Stimulated activated naive CD8-positive, alpha-beta T cell treated with anti-CD3 and anti-CD28 coated beads, Interleukin-15, amount 100 ng/mL, for 72 hours (primary cell): ENCODE results near the gene BGLAP.

Source experiments
- ATAC-seq: fragments of 150-1000 bp; cut with Tn5 transposase; 2 replicates; pipeline ENCODE4 v1.10.0; 2021; ENCODE audit warnings: mild to moderate bottlenecking, moderate library complexity
- DNase-seq, 2 donors: peaks; one replicate each; pipeline ENCODE4 v3.0.0; 2021 to 2022
- H3K27ac Mint-ChIP-seq, 2 donors: one replicate each; pipeline ENCODE4 v1.8.0; 2022; ENCODE audit warnings: mild to moderate bottlenecking in 2 of 2, mixed read lengths in 2 of 2, moderate library complexity in 2 of 2
- H3K27me3 Mint-ChIP-seq: one replicate; pipeline ENCODE4 v1.8.0; 2022; ENCODE audit warnings: mixed read lengths
- H3K4me1 Mint-ChIP-seq: one replicate; pipeline ENCODE4 v1.8.0; 2022; ENCODE audit warnings: mild to moderate bottlenecking, mixed read lengths
- H3K4me3 Mint-ChIP-seq, 2 donors: one replicate each; pipeline ENCODE4 v1.8.0; 2022; ENCODE audit warnings: mild to moderate bottlenecking in 2 of 2, mixed read lengths in 2 of 2, moderate library complexity in 1 of 2
- H3K9me3 Mint-ChIP-seq, 2 donors: one replicate each; pipeline ENCODE4 v1.8.0; 2022; ENCODE audit warnings: mixed read lengths in 2 of 2

Gene BGLAP

GRCh38 chr1:156262461-156263287, 20.7 kb downstream of the BGLAP start:
- Mint-ChIP-seq H3K4me3 (no peak overlapping the region), H3K27ac (peak overlapping the region; percentile 40 to 57), H3K4me1 (peaks cover 5% of the 10 kb centered on the region), H3K9me3 (no peaks in the 10 kb centered on the region), H3K27me3 (no peaks in the 10 kb centered on the region)
- ATAC-seq: peak; percentile 57
- DNase-seq: no peak

- Mint-ChIP-seq H3K27ac (peak overlapping the region in 1 of 2 donors; percentile 57), H3K4me1 (peaks cover 5% of the 10 kb centered on the region), H3K9me3 (no peaks in the 10 kb centered on the region), H3K4me3 (no peak overlapping the region), H3K27me3 (no peaks in the 10 kb centered on the region)
- ATAC-seq (no peak), DNase-seq (no peak)
These were observed 21.3 kb downstream of the BGLAP start for GRCh38 chr1:156263288-156263655.

GRCh38 chr1:156266051-156266450, 24.1 kb downstream of the BGLAP start:
- DNase-seq (no peak), ATAC-seq (no peak)
- Mint-ChIP-seq H3K27ac (no peak overlapping the region), H3K9me3 (no peaks in the 10 kb centered on the region), H3K4me1 (no peaks in the 10 kb centered on the region), H3K4me3 (no peak overlapping the region), H3K27me3 (no peaks in the 10 kb centered on the region)

GRCh38 chr1:156268336-156268735, 26.4 kb downstream of the BGLAP start:
- no peak for DNase-seq
- ATAC-seq: no peak
- Mint-ChIP-seq H3K27ac (no peak overlapping the region), H3K27me3 (no peaks in the 10 kb centered on the region), H3K4me1 (no peaks in the 10 kb centered on the region), H3K4me3 (no peak overlapping the region), H3K9me3 (no peaks in the 10 kb centered on the region)

GRCh38 chr1:156270314-156270713, 28.3 kb downstream of the BGLAP start:
- Mint-ChIP-seq H3K9me3 (no peaks in the 10 kb centered on the region), H3K27ac (peak overlapping the region in 1 of 2 donors; percentile 49), H3K27me3 (no peaks in the 10 kb centered on the region), H3K4me3 (no peak overlapping the region), H3K4me1 (no peaks in the 10 kb centered on the region)
- ATAC-seq (no peak), DNase-seq (no peak)

GRCh38 chr1:156276532-156276931, 34.5 kb downstream of the BGLAP start:
- ATAC-seq (no peak), DNase-seq (no peak)
- Mint-ChIP-seq H3K27ac (no peak overlapping the region), H3K4me3 (no peak overlapping the region), H3K9me3 (no peaks in the 10 kb centered on the region), H3K27me3 (no peaks in the 10 kb centered on the region), H3K4me1 (peaks cover 26% of the 10 kb centered on the region)

GRCh38 chr1:156276966-156277381, 35.0 kb downstream of the BGLAP start:
- Mint-ChIP-seq H3K4me3 (no peak overlapping the region), H3K9me3 (no peaks in the 10 kb centered on the region), H3K27me3 (no peaks in the 10 kb centered on the region), H3K27ac (no peak overlapping the region), H3K4me1 (peaks cover 29% of the 10 kb centered on the region)
- DNase-seq (no peak), ATAC-seq (no peak)

GRCh38 chr1:156279837-156280236, 37.9 kb downstream of the BGLAP start:
- peak overlapping the region in 1 of 2 donors; percentile 67 for H3K27ac Mint-ChIP-seq
- no peaks in the 10 kb centered on the region for H3K27me3 Mint-ChIP-seq
- H3K4me1 Mint-ChIP-seq: peaks cover 44% of the 10 kb centered on the region
- no peaks in the 10 kb centered on the region for H3K9me3 Mint-ChIP-seq
- no peak overlapping the region for H3K4me3 Mint-ChIP-seq
- ATAC-seq: no peak
- DNase-seq: no peak

- no peaks in the 10 kb centered on the region for H3K9me3 Mint-ChIP-seq
- H3K27ac Mint-ChIP-seq: peak overlapping the region; percentile 98
- peak overlapping the region; percentile 90 to 96 for H3K4me3 Mint-ChIP-seq
- ATAC-seq (peak; percentile 74), DNase-seq (peak; percentile 37 to 63)
- peaks cover 48% of the 10 kb centered on the region for H3K4me1 Mint-ChIP-seq
- H3K27me3 Mint-ChIP-seq: no peaks in the 10 kb centered on the region
These were observed 39.3 kb downstream of the BGLAP start for GRCh38 chr1:156281281-156281680.

GRCh38 chr1:156281693-156282478, 39.9 kb downstream of the BGLAP start:
- DNase-seq (peak in 1 of 2 donors; percentile 23), ATAC-seq (no peak)
- no peaks in the 10 kb centered on the region for H3K9me3 Mint-ChIP-seq
- peak overlapping the region; percentile 98 for H3K27ac Mint-ChIP-seq
- H3K4me1 Mint-ChIP-seq: peaks cover 48% of the 10 kb centered on the region
- peak overlapping the region; percentile 90 to 96 for H3K4me3 Mint-ChIP-seq
- H3K27me3 Mint-ChIP-seq: no peaks in the 10 kb centered on the region

GRCh38 chr1:156282479-156283222, 40.7 kb downstream of the BGLAP start, which contains the start of gene SMG5:
Gene SMG5 (minus strand): TSS chr1:156282825. CDS start chr1:156282680, 145 bp downstream.
- H3K27me3 Mint-ChIP-seq: no peaks in the 10 kb centered on the region
- H3K4me1 Mint-ChIP-seq: peaks cover 48% of the 10 kb centered on the region
- peak; percentile 96 to 98 for DNase-seq
- peak within 1 kb of the TSS; percentile 98 for H3K27ac Mint-ChIP-seq
- peak within 1 kb of the TSS; percentile 90 to 96 for H3K4me3 Mint-ChIP-seq
- H3K9me3 Mint-ChIP-seq: no peaks in the 10 kb centered on the region
- peak; percentile 93 for ATAC-seq

- Mint-ChIP-seq H3K27ac (peak overlapping the region; percentile 98), H3K4me1 (peaks cover 40% of the 10 kb centered on the region), H3K27me3 (no peaks in the 10 kb centered on the region), H3K9me3 (no peaks in the 10 kb centered on the region), H3K4me3 (peak overlapping the region; percentile 90 to 96)
- DNase-seq: no peak
- ATAC-seq: no peak
These were observed 41.5 kb downstream of the BGLAP start for GRCh38 chr1:156283521-156283920.

- H3K4me1 Mint-ChIP-seq: peaks cover 40% of the 10 kb centered on the region
- H3K9me3 Mint-ChIP-seq: no peaks in the 10 kb centered on the region
- no peaks in the 10 kb centered on the region for H3K27me3 Mint-ChIP-seq
- DNase-seq: no peak
- H3K27ac Mint-ChIP-seq: peak within 1 kb of the TSS; percentile 98
- ATAC-seq: no peak
- H3K4me3 Mint-ChIP-seq: peak within 1 kb of the TSS; percentile 90 to 96
These were observed 42.1 kb downstream of the BGLAP start, which contains the start of gene TMEM79 for GRCh38 chr1:156284112-156284511. Gene TMEM79 (plus strand): TSS chr1:156284325. CDS start chr1:156285227, 902 bp downstream.

- Mint-ChIP-seq H3K27me3 (no peaks in the 10 kb centered on the region), H3K4me1 (peaks cover 39% of the 10 kb centered on the region), H3K9me3 (no peaks in the 10 kb centered on the region), H3K27ac (no peak overlapping the region), H3K4me3 (peak overlapping the region in 1 of 2 donors; percentile 42)
- DNase-seq (no peak), ATAC-seq (no peak)
These were observed 42.8 kb downstream of the BGLAP start for GRCh38 chr1:156284757-156285156.

- no peaks in the 10 kb centered on the region for H3K9me3 Mint-ChIP-seq
- no peak for DNase-seq
- ATAC-seq: no peak
- peak overlapping the region in 1 of 2 donors; percentile 90 for H3K27ac Mint-ChIP-seq
- H3K4me1 Mint-ChIP-seq: peaks cover 33% of the 10 kb centered on the region
- no peak overlapping the region for H3K4me3 Mint-ChIP-seq
- H3K27me3 Mint-ChIP-seq: no peaks in the 10 kb centered on the region
These were observed 43.5 kb downstream of the BGLAP start for GRCh38 chr1:156285437-156285836.
